KBM-7 (cell line): Measurements from ENCODE around the gene PNMA1.

Experiments
- DNase-seq: peaks from one replicate; pipeline ENCODE4 v3.0.0-alpha.2; 2015
- in situ Hi-C: fragments of 300-500 bp; cut with MboI; formaldehyde crosslinking; loops from 2 replicates; pipeline ENCODE4 v1.14.3; 2020; ENCODE audit warnings: low sequenced_read_pairs, low pct_unique_long_range_greater_than_20kb, mixed read lengths

Gene PNMA1

DNA sequence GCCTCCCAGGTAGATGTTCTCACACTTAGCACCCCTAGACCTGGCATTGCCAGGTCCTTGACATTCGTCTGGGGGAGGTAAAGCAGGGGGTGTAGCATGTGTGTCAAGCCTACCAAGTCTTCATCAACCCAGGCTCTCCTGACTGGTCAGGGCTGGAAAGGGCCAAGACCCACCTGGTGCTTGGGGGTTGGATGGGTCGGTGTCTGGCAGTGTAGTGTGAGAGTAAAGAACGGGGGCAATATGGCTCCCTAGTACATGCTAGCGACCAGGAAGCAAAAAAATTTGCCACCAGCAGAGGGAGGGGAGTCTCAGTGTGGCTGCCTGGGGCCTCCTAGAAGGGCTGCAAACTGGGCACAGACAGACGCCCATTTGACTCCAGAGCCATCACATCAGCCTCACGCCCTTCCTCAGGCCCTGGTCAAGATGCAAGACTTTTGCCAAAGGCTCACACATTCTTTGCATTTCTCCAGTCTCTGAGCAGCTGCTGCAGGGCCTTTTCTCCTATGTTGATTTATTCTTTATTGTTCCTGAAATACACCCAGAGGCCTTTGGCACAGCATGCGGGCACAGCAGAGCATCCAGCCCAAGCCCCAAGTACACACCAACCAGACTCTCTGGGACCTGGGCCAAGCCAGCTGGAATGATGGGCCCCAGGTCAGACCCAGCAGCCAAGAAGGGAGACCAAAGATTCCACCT is 38.3 kb upstream of the PNMA1 start:
- in situ Hi-C loops: no loop called here
- DNase-seq: no peak

- DNase-seq: no peak
Observed at GRCh38 chr14:73751157-73751691, 37.0 kb upstream of the PNMA1 start.

GRCh38 chr14:73750531-73750901 is 36.3 kb upstream of the PNMA1 start:
- in situ Hi-C loops: no loop called here

More at GRCh38 chr14:73751157-73751691, 37.0 kb upstream of the PNMA1 start:
- in situ Hi-C loops: no loop called here

DNA sequence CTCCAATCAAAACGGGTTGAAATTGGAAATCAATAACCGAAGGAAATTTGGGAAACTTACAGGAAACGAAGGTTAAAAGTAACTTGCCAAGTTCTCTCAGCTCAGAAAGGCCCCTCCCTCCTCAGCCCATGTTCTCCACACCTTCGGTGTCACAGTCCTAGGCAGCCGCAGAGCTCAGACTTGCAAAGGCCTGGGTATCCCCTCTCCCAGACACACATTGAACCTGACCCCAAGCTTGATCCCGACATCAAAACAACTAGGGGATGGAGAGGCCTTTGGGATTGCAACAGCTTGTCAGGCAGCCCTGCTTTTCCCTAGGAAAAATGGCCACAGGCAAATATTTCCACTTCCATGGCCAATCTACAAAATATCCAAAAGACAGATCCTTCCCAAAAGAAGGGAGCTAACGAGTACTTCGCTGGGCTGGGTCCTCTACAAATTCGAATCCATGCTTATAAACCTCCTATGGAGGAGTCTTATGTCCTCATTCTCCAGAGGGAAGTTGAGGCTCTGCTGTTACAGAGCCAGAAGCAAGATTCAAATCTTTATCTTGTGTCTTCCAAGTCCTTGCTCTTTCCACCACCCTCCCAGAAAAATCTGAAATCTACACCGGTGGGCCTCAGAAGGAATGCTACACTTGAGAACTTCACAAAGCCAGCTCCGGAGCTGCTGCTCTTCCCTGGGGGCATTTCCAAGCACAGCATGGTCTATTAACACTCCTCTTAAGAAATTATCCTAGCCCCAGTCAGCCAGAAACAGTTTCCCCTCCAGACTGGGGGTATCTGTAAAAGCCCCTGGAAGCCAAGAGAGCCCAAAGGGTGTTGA is 35.7 kb upstream of the PNMA1 start:
- in situ Hi-C loops: no loop called here

More at GRCh38 chr14:73750531-73750901, 36.3 kb upstream of the PNMA1 start:
- DNase-seq: no peak

GRCh38 chr14:73748858-73749357 is 34.7 kb upstream of the PNMA1 start:
- DNase-seq: no peak
- in situ Hi-C loops: no loop called here

More for the DNA sequence above, 35.7 kb upstream of the PNMA1 start:
- no peak for DNase-seq

GRCh38 chr14:73747379-73748211 is 33.4 kb upstream of the PNMA1 start:
- DNase-seq: no peak
- in situ Hi-C loops: no loop called here

- DNase-seq: no peak
- in situ Hi-C loops: no loop called here
Observed at GRCh38 chr14:73746520-73747378, 32.6 kb upstream of the PNMA1 start.

DNA sequence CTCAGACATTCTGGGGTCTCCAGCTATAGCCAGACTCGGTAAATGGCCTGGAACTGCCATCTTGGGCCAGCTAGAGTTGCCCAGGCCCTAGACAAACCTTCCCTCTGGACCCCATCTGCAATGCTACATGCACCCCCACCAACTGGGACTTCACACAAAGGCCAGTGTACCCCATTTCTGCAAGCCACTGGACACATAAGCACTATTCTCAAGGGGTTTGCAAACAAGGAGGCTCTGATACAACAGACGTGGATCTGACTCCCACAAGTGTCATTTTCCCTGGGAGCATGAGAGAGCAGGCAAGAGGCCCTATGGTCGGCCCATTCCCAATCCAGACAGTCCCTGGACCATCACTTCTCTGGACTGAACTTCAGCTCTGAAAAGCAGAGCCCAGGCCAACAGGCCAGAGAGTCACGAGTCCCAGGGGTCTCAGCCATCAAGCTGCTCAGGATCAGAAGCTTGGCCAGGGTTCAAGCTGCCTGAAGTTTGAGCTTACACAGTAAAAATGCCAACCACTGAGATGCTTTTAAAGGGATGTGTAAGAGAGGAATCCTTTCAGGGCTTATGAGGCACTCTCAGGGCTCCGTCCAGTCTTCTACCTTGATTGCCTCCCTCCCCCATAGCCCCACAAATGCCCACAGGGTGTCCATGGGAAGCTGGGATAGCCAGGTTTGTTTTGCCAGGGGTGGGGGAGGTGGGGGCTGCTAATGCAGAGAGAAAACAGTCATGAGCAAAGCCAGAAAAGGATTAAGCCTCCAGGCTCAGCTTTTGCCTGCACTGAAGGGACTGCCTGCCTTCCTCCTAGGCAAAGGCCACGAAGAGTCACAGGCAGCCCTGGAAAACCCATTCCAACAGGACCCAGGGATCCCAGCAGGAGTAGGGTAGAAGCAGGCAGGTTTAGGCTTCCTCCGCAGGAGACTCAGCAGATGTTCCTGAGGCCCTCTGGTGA is 31.7 kb upstream of the PNMA1 start:
- in situ Hi-C loops: no loop called here
- DNase-seq: no peak

- no peak for DNase-seq
- in situ Hi-C loops: no loop called here
Observed at GRCh38 chr14:73744874-73745529, 30.8 kb upstream of the PNMA1 start.

GRCh38 chr14:73744175-73744867 is 30.1 kb upstream of the PNMA1 start:
- in situ Hi-C loops: no loop called here
- no peak for DNase-seq

DNA sequence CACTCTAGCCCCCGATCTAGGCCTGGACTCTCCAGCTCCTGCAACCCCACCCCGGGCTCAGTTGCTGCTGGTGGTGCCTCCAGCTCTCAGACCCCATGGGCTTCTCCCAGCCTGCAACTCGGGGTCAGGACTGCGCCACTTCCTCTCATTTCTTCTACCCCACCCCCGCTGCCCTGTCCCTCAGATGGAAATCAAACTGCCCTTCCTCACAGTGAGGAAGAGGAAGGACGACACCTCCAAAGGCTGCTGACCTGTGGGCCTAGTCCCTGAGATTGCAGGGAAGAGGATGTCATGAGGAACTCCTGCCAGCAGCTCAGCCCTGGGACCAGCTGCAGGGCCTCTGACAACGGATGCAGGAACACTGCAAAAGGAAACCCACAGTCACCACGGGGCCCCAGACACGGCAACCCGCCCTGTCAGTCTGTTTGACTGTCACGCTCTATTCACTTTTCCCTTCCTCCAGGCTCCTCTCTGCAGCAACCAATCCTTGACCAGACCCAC is 29.3 kb upstream of the PNMA1 start:
- peak; percentile 98 for DNase-seq
- in situ Hi-C loops: no loop called here

- no peak for DNase-seq
- in situ Hi-C loops: no loop called here
Observed at GRCh38 chr14:73742520-73743238, 28.5 kb upstream of the PNMA1 start.

DNA sequence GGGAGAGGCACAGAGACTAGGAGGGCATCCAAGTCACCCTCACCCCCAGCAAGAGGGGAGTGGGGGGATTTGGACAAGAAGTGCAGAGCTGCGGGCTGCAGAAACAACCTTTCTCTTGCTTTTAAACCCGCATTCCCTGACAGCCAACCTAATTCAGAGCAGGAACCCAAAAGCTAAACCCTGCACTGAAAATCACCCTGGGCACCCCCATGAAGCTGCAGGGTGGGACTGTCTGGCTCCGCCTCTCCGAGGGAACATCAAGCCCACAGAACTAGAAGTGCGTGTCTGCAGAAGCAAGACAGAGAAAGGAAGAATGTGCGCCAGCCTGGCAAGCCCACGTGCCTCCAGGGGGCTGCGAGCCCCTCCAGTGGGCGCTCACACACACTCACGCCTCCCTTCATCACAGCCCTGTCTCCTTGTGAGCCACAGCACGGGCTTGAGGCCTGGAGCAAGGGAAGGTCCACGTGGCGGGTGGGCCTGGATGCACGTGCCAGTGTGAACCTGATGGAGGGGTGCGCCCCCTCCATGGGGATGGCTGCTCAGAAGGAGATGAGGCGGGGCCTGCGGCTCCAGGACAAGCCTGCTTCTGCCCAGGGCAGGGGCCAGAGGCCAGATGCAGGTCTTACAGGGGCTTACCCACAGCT is 27.8 kb upstream of the PNMA1 start:
- in situ Hi-C loops: no loop called here
- peak; percentile 86 for DNase-seq

DNA sequence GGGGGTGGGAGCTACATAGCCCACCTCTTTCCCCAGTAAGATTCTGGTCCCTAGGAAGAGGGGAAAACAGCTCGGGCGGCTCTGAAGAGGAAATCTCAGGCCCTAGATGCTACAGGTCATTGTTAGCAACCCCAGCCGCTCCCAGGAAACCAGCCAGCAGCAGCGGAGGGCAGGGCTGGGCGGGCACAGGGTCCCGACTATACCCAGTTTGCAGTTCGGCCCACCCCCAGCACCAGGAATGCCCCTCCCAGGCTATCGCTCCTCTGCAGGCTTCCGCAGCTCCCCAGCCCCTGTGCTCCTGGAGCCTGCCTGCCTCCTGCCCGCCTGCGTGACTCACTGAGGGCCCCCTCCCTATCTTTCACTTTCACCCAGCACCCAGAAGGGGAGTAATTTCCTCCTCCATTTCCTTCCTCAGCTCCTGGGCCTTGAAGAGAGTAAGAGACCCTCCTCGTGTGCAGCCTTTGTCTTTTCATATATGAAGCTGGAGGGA is 27.2 kb upstream of the PNMA1 start:
- in situ Hi-C loops: no loop called here
- DNase-seq: peak; percentile 97
